AG04450 (cell line): ENCODE results near the gene SAMSN1. TPM values are rescaled to one million over a fixed set of nuclear protein-coding genes. Genes with fewer than 3 reads are reported as not detected.

Source experiments
- CTCF ChIA-PET: fragments of 300-600, 350-600 bp; formaldehyde crosslinking; extraction: SDS; loops from one replicate; lab custom pipeline; 2022; ENCODE audit warnings: antibody characterized with exemption, inconsistent platforms; lab: Charles Lee
- POLR2A ChIA-PET: fragments of 350-600 bp; formaldehyde crosslinking; extraction: SDS; loops from one replicate; lab custom pipeline; 2021; ENCODE audit warnings: antibody characterized with exemption, inconsistent platforms; lab: Yijun Ruan, JAX
- DNase-seq: peaks from one replicate; pipeline ENCODE4 v3.0.0-alpha.2; 2011; ENCODE audit warnings: low read depth, low spot score
- H3K27ac ChIP-seq: one replicate; pipeline ENCODE4 v1.5.1; 2012; ENCODE audit warnings: low read depth, low read length, control low read depth
- H3K27me3 ChIP-seq: one replicate; pipeline ENCODE4 v1.6.0; 2012; ENCODE audit warnings: low read length; ENCODE audit not compliant: control insufficient read depth, insufficient read depth
- H3K4me3 ChIP-seq: 2 replicates; pipeline ENCODE4 v1.5.1; 2011; ENCODE audit warnings: mild to moderate bottlenecking, low read depth, low read length, control low read depth
- H3K9me3 ChIP-seq: 2 replicates; pipeline ENCODE4 v1.5.1; 2012; ENCODE audit warnings: low read length; ENCODE audit not compliant: control insufficient read depth, insufficient read depth
- polyA plus RNA-seq: library from polyadenylated mRNA; depleted of rRNA; stranded (reverse); fragments of >200 nt; gene quantifications from 2 replicates; pipeline ENCODE4 v1.2.3, GENCODE V29; 2011
- TF ChIP-seq, protein P1 (sequence below): IDR thresholded peaks from 2 replicates; pipeline ENCODE4 v1.5.1; 2011; ENCODE audit warnings: low read depth, low read length, control low read depth, inconsistent platforms

Gene SAMSN1
- polyA plus RNA-seq, 1 experiment, result not detected

DNA sequence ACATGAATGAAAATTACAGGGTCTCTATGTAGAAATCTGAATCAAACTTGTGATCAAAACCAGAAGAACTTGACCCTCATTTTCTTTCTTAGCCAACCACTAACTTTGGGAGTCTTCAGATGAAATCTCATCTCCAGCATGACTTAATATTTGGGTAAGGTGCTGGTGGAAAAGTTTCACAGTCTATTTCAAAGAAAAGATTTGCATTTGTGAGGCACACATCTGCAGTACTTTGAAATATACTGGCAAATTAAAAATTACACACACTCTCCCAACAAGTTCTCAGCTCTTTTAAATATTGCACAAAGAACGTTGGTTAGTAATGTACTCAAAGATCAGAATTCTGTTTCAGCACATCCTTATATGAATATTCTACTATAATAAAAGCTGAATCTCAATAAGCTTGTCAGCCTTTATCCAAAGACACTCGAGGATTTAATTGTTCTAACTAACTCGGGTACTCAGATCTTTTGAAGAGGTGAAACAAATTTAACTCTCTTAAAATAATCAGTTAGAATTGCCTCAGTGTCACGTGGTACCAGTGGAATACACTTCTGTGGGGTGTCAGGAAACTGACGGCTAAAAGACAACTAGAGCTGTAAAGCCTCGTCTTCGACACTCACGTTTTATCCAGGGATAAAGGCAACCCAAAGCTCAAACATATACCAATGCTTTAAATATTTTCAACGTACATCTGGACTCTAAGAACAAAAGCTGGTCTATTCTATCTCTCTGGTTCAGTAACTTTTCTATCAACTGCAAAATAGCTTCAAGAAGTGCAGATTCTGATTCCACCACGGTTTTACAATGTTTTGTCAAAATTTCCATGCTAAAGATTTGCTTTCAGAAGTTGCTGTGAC lies 19.0 kb downstream of the SAMSN1 start:
- POLR2A ChIA-PET, result no interaction called here
- CTCF ChIA-PET, result interaction anchor here (0.7 kb wide), 1 partner anchor 959 kb away, joined by 8 read pairs; no protein-coding TSS in a partner anchor
- no peak overlapping the region for H3K4me3 ChIP-seq

DNA sequence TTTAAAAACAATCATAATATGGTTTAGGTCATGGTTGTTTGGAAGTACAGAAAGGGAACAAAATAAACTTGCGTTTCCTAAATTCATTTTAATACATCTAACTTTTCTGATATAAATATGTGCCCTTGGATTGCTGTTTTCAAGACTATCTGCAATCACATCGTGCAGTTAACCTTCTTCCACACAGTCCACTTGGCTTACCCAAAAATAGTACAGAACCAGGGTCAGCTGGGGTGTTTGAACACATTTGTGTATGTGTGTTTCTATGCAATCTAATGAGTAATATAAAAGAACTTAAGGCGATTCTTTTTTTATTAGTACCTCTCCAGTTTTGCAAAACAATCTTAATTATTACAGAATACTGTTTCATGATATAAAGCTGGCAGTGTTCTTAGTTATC lies 19.9 kb downstream of the SAMSN1 start:
- H3K4me3 ChIP-seq, result no peak overlapping the region
- no peaks in the 10 kb centered on the region for H3K27me3 ChIP-seq
- CTCF ChIA-PET, result no interaction called here
- TF ChIP-seq, protein P1, sequence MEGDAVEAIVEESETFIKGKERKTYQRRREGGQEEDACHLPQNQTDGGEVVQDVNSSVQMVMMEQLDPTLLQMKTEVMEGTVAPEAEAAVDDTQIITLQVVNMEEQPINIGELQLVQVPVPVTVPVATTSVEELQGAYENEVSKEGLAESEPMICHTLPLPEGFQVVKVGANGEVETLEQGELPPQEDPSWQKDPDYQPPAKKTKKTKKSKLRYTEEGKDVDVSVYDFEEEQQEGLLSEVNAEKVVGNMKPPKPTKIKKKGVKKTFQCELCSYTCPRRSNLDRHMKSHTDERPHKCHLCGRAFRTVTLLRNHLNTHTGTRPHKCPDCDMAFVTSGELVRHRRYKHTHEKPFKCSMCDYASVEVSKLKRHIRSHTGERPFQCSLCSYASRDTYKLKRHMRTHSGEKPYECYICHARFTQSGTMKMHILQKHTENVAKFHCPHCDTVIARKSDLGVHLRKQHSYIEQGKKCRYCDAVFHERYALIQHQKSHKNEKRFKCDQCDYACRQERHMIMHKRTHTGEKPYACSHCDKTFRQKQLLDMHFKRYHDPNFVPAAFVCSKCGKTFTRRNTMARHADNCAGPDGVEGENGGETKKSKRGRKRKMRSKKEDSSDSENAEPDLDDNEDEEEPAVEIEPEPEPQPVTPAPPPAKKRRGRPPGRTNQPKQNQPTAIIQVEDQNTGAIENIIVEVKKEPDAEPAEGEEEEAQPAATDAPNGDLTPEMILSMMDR, result no peak
- H3K9me3 ChIP-seq, result peaks cover 3% of the 10 kb centered on the region; the same call in 1 of the 2 replicates
- DNase-seq, result no peak
- H3K27ac ChIP-seq, result no peak overlapping the region
- POLR2A ChIA-PET, result no interaction called here

More for the DNA sequence above, 19.0 kb downstream of the SAMSN1 start:
- TF ChIP-seq, protein P1, result no peak
- DNase-seq, result no peak
- Histone ChIP-seq H3K27ac (no peak overlapping the region), H3K27me3 (no peaks in the 10 kb centered on the region), H3K9me3 (peaks cover 3% of the 10 kb centered on the region; the same call in 1 of the 2 replicates)

DNA sequence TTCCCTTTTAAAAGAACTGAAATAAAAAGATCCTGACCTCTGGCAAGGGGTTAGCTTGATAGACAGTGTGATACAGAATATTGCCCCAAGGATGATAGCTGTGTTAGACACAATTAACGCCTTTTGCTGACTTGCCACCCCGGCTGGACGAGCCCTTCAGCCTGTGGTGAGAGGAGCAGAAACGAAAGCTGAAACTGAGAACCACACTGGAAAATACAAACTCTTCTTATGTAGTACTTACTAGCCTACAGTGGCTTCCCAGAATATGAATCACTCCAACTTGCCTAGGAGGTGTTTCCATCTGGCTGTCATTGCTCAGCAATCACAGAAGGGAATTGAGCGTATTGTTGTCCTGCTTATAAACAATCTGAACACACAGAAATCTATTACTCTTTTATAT lies 22.9 kb downstream of the SAMSN1 start:
- CTCF ChIA-PET, result no interaction called here
- H3K27ac ChIP-seq, result no peak overlapping the region
- H3K4me3 ChIP-seq, result no peak overlapping the region
- DNase-seq, result no peak
- peaks cover 5% of the 10 kb centered on the region; the same call in 1 of the 2 replicates for H3K9me3 ChIP-seq
- no peaks in the 10 kb centered on the region for H3K27me3 ChIP-seq
- TF ChIP-seq, protein P1, result no peak
- POLR2A ChIA-PET, result no interaction called here

DNA sequence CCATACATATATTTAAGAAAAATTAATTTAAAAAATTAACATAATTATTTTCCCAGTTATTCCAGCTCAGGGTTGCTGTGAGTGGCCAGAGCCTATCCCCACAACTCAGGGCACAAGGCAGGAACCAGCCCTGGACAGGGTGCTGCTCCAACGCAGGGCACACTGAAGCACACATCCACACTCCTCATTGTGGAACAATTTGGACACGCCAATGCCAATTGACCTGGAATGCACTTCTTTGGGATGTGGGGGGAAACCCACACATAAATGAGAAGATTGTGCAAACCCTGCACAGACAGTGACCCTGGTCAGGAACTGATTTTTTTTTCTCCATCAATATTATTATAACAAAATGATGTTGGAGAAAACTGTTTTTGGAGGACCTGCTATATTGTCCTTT lies 23.4 kb downstream of the SAMSN1 start:
- Histone ChIP-seq H3K9me3 (peaks cover 5% of the 10 kb centered on the region; the same call in 1 of the 2 replicates), H3K27me3 (no peaks in the 10 kb centered on the region), H3K4me3 (no peak overlapping the region), H3K27ac (no peak overlapping the region)
- ChIA-PET CTCF (no interaction called here), POLR2A (no interaction called here)
- DNase-seq, result no peak
- TF ChIP-seq, protein P1, result no peak

DNA sequence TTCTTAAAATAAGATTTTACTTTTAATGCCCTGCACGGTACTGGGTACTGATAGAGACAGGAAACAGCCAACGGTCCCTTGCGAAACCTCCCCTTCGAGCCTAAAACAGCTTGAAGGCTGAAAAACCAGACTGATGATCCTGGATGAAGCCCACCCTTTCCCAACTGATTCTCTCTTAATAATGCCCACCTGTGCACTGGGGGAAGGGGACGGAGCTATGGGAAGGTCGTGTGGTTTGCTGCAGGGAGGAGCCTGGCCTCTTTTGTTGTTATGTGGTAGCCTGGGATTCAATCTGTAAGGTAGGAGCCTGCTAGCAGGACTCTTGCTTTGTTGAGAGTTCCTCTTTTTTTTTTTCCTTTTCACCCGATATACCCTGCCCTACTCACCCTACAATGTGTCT lies 25.6 kb downstream of the SAMSN1 start:
- H3K27me3 ChIP-seq, result no peaks in the 10 kb centered on the region
- CTCF ChIA-PET, result no interaction called here
- no peak for DNase-seq
- H3K9me3 ChIP-seq, result peaks cover 5% of the 10 kb centered on the region; the same call in 1 of the 2 replicates
- no peak overlapping the region for H3K27ac ChIP-seq
- H3K4me3 ChIP-seq, result no peak overlapping the region
- TF ChIP-seq, protein P1, result no peak
- POLR2A ChIA-PET, result no interaction called here
